Activated T-helper 1 cell treated with anti-CD3 and anti-CD28 coated beads, Interleukin-12 subunit alpha, Interleukin-12 subunit beta, Interleukin-2, Interleukin-4 antibody, amounts not matched to agents 30 ng/mL and 10 ng/mL and 1 ng/mL, durations not matched to agents 14 hours and 24 hours and 36 hours (primary cell): ENCODE data around the gene GRID2. TPM values are rescaled to one million over a fixed set of nuclear protein-coding genes. Genes with fewer than 3 reads are reported as not detected.

Source experiments
- DNase-seq: peaks from one replicate; pipeline ENCODE4 v3.0.0; 2021; ENCODE audit warnings: low spot score
- H3K27ac Mint-ChIP-seq: one replicate; pipeline ENCODE4 v1.8.0; 2021; ENCODE audit warnings: mild to moderate bottlenecking, mixed read lengths
- H3K27me3 Mint-ChIP-seq: one replicate; pipeline ENCODE4 v1.8.0; 2022; ENCODE audit warnings: mild to moderate bottlenecking, moderate library complexity, mixed read lengths; ENCODE audit not compliant: insufficient read depth
- H3K36me3 Mint-ChIP-seq: one replicate; pipeline ENCODE4 v1.8.0; 2021; ENCODE audit warnings: low read depth, mixed read lengths
- H3K4me1 Mint-ChIP-seq: one replicate; pipeline ENCODE4 v1.8.0; 2021; ENCODE audit warnings: low read depth, mixed read lengths
- H3K4me3 Mint-ChIP-seq: one replicate; pipeline ENCODE4 v1.8.0; 2021; ENCODE audit warnings: mild to moderate bottlenecking, moderate library complexity, mixed read lengths
- H3K9me3 Mint-ChIP-seq: one replicate; pipeline ENCODE4 v1.8.0; 2021; ENCODE audit warnings: mixed read lengths
- intact Hi-C: fragments of 100-400 bp; cut with micrococcal nuclease; formaldehyde crosslinking; loops from one replicate; pipeline ENCODE4 v1.15.1; 2024
- total RNA-seq: library from RNA; stranded (reverse); gene quantifications from 2 replicates; pipeline ENCODE4 v1.2.3, GENCODE V29; 2022

GRID2 gene
- total RNA-seq, 1 donor from 2014 or later, result not detected

GRCh38 chr4:92864096-92864495, 560.3 kb downstream of the GRID2 start:
- H3K9me3 Mint-ChIP-seq, result peaks cover 3% of the 10 kb centered on the region
- no peaks in the 10 kb centered on the region for H3K27me3 Mint-ChIP-seq
- H3K27ac Mint-ChIP-seq, result no peak overlapping the region
- H3K4me1 Mint-ChIP-seq, result no peaks in the 10 kb centered on the region
- no peak for DNase-seq
- H3K36me3 Mint-ChIP-seq, result no peaks in the 10 kb centered on the region
- intact Hi-C loops, result no loop called here
- H3K4me3 Mint-ChIP-seq, result no peak overlapping the region

DNA sequence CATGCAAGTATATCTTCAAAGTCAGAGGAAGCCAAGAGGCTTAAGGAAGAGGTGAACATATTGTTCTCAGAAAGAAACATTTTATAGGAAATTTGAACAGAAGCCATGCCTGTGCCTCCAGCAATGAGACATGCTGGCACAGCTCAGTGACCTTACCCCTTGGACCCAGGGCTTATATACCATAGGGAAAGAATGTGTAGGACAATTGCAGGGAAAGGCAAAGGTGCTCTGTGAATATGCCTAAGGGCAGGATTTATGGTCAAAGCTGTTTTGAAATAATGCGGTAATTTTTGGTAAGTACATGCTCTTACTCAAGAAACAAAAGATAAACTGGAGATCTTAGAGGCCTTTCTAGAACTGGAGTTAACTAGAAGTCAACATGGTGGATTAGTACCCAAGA, 568.8 kb downstream of the GRID2 start:
- Mint-ChIP-seq H3K27me3 (no peaks in the 10 kb centered on the region), H3K9me3 (no peaks in the 10 kb centered on the region), H3K27ac (no peak overlapping the region), H3K36me3 (no peaks in the 10 kb centered on the region), H3K4me1 (no peaks in the 10 kb centered on the region), H3K4me3 (no peak overlapping the region)
- no peak for DNase-seq
- intact Hi-C loops, result no loop called here

- DNase-seq, result no peak
- H3K4me3 Mint-ChIP-seq, result no peak overlapping the region
- intact Hi-C loops, result no loop called here
- no peaks in the 10 kb centered on the region for H3K36me3 Mint-ChIP-seq
- H3K9me3 Mint-ChIP-seq, result no peaks in the 10 kb centered on the region
- H3K27me3 Mint-ChIP-seq, result no peaks in the 10 kb centered on the region
- no peaks in the 10 kb centered on the region for H3K4me1 Mint-ChIP-seq
- no peak overlapping the region for H3K27ac Mint-ChIP-seq
These were observed 581.9 kb downstream of the GRID2 start for GRCh38 chr4:92885632-92886031.

DNA sequence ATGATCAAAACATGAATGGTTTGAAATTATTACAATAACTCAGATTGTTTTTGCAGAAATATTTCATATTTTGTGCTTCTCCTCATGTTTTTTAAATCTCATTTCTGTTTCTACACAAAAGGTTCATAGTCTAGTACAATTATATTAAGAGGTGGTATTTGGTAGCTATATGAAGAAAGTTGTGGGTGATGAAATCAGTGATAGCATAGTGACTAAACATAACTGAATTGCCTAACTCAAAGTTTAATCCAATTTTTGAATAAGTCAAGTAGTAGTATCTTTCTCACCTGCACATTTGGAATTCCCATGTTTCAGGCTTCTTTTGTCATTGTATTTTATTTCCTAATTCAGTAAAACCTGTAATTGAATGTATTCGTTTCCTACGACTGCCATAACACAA, 648.7 kb downstream of the GRID2 start:
- H3K36me3 Mint-ChIP-seq, result no peaks in the 10 kb centered on the region

DNA sequence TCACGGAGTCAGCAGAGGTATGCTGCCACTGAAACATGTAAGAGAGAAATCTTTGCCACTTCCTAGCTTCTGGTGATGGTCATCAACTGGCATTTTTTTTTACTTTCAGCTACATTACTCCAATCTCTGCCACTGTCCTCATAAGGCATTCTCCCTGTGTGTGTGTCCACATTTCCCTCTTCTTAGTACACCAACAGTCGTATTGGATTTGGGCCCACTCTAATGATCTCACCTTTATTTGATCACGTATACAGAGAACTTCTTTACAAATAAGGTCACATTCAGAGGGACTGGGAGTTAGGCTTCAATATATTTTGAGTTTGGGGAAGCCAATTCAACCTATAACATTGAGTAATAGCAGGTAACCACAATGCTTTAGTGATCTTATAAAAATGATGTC, 649.1 kb downstream of the GRID2 start:
- H3K9me3 Mint-ChIP-seq, result peaks cover 3% of the 10 kb centered on the region
- H3K4me1 Mint-ChIP-seq, result no peaks in the 10 kb centered on the region
- DNase-seq, result no peak
- H3K27ac Mint-ChIP-seq, result no peak overlapping the region
- intact Hi-C loops, result no loop called here
- H3K36me3 Mint-ChIP-seq, result no peaks in the 10 kb centered on the region
- H3K27me3 Mint-ChIP-seq, result no peaks in the 10 kb centered on the region
- no peak overlapping the region for H3K4me3 Mint-ChIP-seq

More for the DNA sequence above, 648.7 kb downstream of the GRID2 start:
- Mint-ChIP-seq H3K4me3 (no peak overlapping the region), H3K9me3 (peaks cover 3% of the 10 kb centered on the region), H3K27ac (no peak overlapping the region), H3K27me3 (no peaks in the 10 kb centered on the region), H3K4me1 (no peaks in the 10 kb centered on the region)
- intact Hi-C loops, result no loop called here
- DNase-seq, result no peak

- H3K4me1 Mint-ChIP-seq, result no peaks in the 10 kb centered on the region
- peaks cover 3% of the 10 kb centered on the region for H3K9me3 Mint-ChIP-seq
- no peak overlapping the region for H3K4me3 Mint-ChIP-seq
- no peaks in the 10 kb centered on the region for H3K36me3 Mint-ChIP-seq
- no peaks in the 10 kb centered on the region for H3K27me3 Mint-ChIP-seq
- no peak for DNase-seq
- intact Hi-C loops, result no loop called here
- H3K27ac Mint-ChIP-seq, result no peak overlapping the region
These were observed 649.7 kb downstream of the GRID2 start for GRCh38 chr4:92953462-92953861.

DNA sequence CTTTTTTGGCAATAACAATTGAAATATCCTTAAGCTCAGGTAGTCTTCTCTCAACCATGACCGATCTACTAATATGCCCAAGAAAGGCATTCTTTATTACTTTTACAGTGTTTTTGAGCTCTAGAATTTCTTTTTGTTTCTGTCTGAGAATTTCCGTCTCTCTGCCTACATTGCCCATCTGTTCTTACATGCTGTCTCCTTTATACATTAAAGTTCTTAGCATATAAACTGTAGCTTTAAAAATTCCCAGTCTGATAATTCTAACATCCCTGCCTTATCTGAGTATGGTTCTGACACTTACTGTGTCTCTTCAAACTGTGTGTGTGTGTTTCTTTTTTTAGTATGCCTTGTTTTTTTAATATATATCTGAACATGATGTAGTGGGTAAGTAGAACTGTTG, 658.1 kb downstream of the GRID2 start:
- Mint-ChIP-seq H3K27me3 (no peaks in the 10 kb centered on the region), H3K4me3 (no peak overlapping the region), H3K4me1 (no peaks in the 10 kb centered on the region), H3K36me3 (no peaks in the 10 kb centered on the region), H3K9me3 (no peaks in the 10 kb centered on the region), H3K27ac (no peak overlapping the region)
- no peak for DNase-seq
- intact Hi-C loops, result no loop called here

- no peak for DNase-seq
- H3K4me3 Mint-ChIP-seq, result no peak overlapping the region
- H3K27me3 Mint-ChIP-seq, result no peaks in the 10 kb centered on the region
- H3K4me1 Mint-ChIP-seq, result no peaks in the 10 kb centered on the region
- intact Hi-C loops, result no loop called here
- H3K36me3 Mint-ChIP-seq, result no peaks in the 10 kb centered on the region
- no peaks in the 10 kb centered on the region for H3K9me3 Mint-ChIP-seq
- no peak overlapping the region for H3K27ac Mint-ChIP-seq
These were observed 659.1 kb downstream of the GRID2 start for GRCh38 chr4:92962831-92963230.

- Mint-ChIP-seq H3K4me3 (no peak overlapping the region), H3K27me3 (no peaks in the 10 kb centered on the region), H3K4me1 (no peaks in the 10 kb centered on the region), H3K27ac (no peak overlapping the region), H3K36me3 (no peaks in the 10 kb centered on the region), H3K9me3 (no peaks in the 10 kb centered on the region)
- intact Hi-C loops, result no loop called here
- DNase-seq, result no peak
These were observed 664.8 kb downstream of the GRID2 start for GRCh38 chr4:92968556-92968955.

DNA sequence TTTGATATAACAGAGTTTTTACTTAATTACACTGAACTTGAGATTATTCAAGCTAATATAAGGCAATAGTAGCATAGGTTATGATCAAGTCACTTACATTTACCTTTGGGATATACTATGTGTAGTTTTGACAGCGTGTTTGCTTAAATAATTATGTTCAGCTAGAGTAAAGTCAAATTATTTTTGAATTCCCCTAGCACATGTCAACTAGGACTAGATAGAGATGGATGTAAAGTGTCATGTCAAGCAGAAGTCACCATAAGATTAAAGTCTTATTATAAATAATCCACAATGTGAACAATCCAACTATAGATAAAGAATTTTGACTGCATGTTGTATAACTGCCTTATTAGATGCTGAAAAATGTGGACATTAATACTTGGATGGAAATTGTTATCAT, 665.2 kb downstream of the GRID2 start:
- Mint-ChIP-seq H3K9me3 (no peaks in the 10 kb centered on the region), H3K27me3 (no peaks in the 10 kb centered on the region), H3K4me3 (no peak overlapping the region), H3K36me3 (no peaks in the 10 kb centered on the region), H3K4me1 (no peaks in the 10 kb centered on the region), H3K27ac (no peak overlapping the region)
- intact Hi-C loops, result no loop called here
- DNase-seq, result no peak

- no peaks in the 10 kb centered on the region for H3K9me3 Mint-ChIP-seq
- no peak overlapping the region for H3K27ac Mint-ChIP-seq
- no peaks in the 10 kb centered on the region for H3K36me3 Mint-ChIP-seq
- no peak for DNase-seq
- no peaks in the 10 kb centered on the region for H3K4me1 Mint-ChIP-seq
- H3K4me3 Mint-ChIP-seq, result no peak overlapping the region
- intact Hi-C loops, result no loop called here
- H3K27me3 Mint-ChIP-seq, result no peaks in the 10 kb centered on the region
These were observed 666.0 kb downstream of the GRID2 start for GRCh38 chr4:92969650-92970379.

DNA sequence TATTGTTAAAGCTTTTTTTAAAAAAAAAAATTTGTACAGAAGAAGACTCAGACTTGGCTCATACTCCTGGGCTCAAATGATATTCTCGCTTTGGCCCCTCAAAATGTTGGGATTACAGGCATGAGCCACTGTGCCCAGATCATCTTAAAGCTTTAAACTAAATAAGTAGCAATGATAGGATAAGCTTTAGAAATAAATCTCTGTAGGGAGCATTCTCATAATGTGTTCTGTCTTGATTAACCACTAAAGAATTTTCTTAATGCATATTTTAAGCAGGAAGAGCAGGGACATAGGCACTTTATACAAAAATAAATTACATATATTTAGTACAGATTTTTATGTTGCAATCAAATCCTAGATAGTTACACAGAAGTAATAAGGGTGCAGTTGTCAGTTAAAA, 667.2 kb downstream of the GRID2 start:
- H3K4me3 Mint-ChIP-seq, result no peak overlapping the region
- intact Hi-C loops, result no loop called here

DNA sequence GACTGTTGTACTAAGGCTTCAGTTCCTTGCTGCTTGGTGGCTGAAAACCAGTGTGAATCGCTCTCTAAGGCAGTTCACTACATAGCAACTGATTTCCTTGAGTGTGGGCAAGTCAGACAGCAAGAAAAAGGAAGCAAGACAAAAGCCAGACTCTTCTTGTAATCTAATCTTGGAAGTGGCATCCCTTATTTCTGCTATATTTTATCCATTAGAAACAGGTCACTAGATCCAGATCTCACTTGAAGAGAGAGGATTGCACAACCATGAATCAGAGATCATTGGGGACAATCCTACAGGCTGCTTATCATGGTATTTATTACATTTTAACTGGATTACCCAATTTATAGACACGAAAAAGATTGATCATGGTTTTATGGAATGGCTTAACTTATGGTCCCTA, 684.5 kb downstream of the GRID2 start:
- Mint-ChIP-seq H3K27me3 (no peaks in the 10 kb centered on the region), H3K36me3 (no peaks in the 10 kb centered on the region), H3K4me1 (no peaks in the 10 kb centered on the region), H3K27ac (no peak overlapping the region), H3K9me3 (no peaks in the 10 kb centered on the region), H3K4me3 (no peak overlapping the region)
- intact Hi-C loops, result no loop called here
- DNase-seq, result no peak

More for the DNA sequence above, 667.2 kb downstream of the GRID2 start:
- Mint-ChIP-seq H3K27me3 (no peaks in the 10 kb centered on the region), H3K9me3 (no peaks in the 10 kb centered on the region), H3K27ac (no peak overlapping the region), H3K36me3 (no peaks in the 10 kb centered on the region), H3K4me1 (no peaks in the 10 kb centered on the region)
- DNase-seq, result no peak

DNA sequence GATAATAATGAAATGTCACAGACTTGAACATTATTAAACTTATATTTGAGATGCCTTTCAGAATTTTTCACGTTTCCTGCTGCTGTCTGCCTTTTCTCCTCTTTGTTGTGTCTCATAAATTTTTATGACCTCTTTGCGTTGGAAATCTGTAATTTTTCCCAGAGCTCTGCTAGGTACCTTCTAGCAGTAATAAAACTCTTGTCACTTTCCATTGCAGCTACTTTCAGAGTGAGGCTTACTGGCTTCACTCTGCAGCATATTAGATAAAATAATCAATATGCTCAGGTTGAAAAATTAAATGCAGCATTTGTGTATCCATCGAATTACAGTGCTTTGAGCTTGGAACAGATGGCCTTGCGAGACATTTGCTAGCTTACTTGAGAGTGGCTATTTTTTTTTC, 689.0 kb downstream of the GRID2 start:
- no peak overlapping the region for H3K27ac Mint-ChIP-seq
- intact Hi-C loops, result no loop called here
- no peaks in the 10 kb centered on the region for H3K4me1 Mint-ChIP-seq
- H3K27me3 Mint-ChIP-seq, result no peaks in the 10 kb centered on the region
- no peaks in the 10 kb centered on the region for H3K9me3 Mint-ChIP-seq
- no peak overlapping the region for H3K4me3 Mint-ChIP-seq
- no peak for DNase-seq
- no peaks in the 10 kb centered on the region for H3K36me3 Mint-ChIP-seq
